ENCODE results near the gene CD200.
"Not testable (repeated sequence)": the region's sequence is repeated elsewhere in the genome, so short reads cannot be mapped to it uniquely, and the experiment has no call there.

CD200 gene

GRCh38 chr3:112360561-112360960 lies 27.6 kb downstream of the CD200 start:
- no peak for DNase-seq (ENCODE audit: low read depth)

DNA sequence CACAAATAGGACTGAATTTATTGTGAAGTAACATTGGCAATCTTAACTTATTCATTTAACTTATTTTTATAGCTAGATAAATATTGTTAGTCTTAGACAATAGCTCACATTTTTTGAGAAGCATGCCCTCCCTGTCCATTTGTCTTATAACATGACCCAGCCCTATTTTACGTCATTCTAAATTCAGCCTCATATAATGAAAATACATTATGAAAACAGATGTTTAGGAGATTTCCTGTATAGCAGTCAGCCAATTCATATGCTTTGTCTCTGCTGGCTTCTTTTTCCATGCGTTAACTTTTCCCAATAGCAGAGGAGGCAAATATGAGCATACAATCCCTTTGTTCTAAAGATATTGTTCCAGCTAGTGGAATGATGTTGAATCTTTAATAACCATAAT lies 29.3 kb downstream of the CD200 start:
- no peak for DNase-seq (ENCODE audit: low read depth)

- no peak for DNase-seq (ENCODE audit: low read depth)
Observed at GRCh38 chr3:112364291-112364690, 31.3 kb downstream of the CD200 start.

- DNase-seq (ENCODE audit: low read depth): no peak
Observed at GRCh38 chr3:112365035-112365434, 32.1 kb downstream of the CD200 start.

DNA sequence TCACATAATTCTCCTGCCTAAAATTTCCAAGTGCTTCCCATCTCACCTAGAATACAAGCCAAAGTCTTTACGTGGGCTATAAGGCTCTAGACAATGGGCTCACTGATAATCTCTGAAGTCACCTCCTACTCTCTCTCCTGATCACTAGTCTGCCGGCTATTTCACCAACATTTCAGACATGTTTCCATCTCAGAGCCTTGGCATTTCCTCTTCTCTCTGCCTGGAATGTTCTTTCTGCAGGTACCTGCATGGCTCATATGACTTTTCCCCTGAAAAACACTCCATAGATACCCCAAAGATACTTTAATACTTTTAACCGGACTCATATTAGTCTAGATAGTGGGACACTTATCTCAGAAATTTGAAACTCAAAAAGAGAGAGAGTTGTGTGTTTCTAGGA lies 32.7 kb downstream of the CD200 start:
- no peak for DNase-seq (ENCODE audit: low read depth)

GRCh38 chr3:112366522-112366921 lies 33.6 kb downstream of the CD200 start:
- no peak for DNase-seq (ENCODE audit: low read depth)

GRCh38 chr3:112371569-112371968 lies 38.6 kb downstream of the CD200 start:
- DNase-seq (ENCODE audit: low read depth): no peak

DNA sequence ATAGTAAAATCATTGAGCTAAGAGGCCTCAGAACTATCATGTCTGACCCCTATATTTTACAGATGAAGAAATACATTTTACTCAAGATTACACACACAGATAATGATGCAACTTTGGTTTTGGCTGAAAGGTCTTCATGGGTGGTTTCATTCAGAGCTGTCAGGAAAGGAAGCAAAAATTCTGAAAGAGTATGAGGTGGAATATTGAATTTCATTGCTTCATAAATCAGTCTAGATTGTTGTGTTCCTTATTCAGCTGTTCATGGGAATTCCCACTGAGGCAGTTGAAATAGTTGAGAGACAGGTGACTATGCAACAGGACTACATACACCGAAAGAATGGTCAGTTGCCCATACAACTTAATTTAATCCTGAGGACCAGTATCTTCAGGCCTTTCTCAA lies 39.4 kb downstream of the CD200 start:
- no peak for DNase-seq (ENCODE audit: low read depth)

DNA sequence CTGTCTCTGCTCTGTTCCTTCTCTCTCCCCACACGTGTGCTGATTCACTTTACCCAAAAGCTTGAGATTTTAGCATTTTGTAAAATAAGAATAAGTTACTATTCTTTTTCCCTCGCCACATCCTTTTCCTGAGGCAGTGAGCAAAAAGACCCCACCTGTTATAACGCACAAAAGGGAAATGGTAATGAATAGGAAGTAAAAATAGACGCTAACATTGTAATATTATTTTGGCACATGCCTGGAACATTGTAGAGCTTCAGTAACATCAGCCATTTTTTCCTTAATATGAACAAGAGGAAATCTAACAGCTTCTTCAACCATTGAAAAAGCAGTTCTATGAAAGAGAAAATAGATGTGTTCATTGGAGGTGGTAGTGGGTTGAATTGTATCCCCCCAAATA lies 40.5 kb downstream of the CD200 start:
- DNase-seq (ENCODE audit: low read depth): no peak

DNA sequence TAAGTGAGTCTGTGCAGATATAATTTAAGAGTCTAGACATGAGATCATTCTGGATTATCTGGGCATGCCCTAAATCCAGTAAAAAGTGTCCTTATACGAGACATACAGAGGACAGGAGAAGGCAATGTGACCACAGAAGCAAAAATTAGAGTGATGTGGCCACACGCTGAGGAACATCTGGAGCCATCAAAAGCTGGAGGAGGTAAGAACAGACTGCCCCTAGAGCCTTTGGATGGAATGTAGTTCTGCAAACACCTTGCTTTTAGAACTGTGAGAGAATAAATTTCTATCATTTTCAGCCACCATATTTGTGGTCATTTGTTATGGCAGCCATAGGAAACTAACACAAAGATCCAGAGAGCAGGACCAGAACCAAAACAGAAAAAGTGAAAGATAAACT lies 41.0 kb downstream of the CD200 start:
- no peak for DNase-seq (ENCODE audit: low read depth)

DNA sequence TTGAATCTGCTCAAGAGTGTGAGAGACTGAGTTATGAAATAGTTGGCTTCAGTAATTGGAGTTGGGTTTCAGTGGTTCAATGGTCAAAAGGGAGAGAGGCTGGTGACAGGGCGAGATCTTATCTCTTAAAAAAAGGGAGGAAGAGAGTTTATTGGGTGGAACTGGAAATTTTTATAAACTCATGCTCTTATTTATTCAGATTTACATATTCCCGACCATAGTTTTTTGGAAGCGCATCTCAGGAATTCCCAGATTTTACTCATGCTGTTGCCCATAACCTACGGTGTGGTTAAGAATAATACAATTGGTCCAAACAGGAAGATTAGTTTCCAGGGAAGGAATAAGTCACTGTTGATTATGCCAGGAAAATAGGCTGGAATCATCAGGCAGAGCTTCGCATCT lies 41.4 kb downstream of the CD200 start:
- DNase-seq (ENCODE audit: low read depth): no peak

- no peak for DNase-seq (ENCODE audit: low read depth)
Observed at GRCh38 chr3:112375117-112375516, 42.2 kb downstream of the CD200 start.

DNA sequence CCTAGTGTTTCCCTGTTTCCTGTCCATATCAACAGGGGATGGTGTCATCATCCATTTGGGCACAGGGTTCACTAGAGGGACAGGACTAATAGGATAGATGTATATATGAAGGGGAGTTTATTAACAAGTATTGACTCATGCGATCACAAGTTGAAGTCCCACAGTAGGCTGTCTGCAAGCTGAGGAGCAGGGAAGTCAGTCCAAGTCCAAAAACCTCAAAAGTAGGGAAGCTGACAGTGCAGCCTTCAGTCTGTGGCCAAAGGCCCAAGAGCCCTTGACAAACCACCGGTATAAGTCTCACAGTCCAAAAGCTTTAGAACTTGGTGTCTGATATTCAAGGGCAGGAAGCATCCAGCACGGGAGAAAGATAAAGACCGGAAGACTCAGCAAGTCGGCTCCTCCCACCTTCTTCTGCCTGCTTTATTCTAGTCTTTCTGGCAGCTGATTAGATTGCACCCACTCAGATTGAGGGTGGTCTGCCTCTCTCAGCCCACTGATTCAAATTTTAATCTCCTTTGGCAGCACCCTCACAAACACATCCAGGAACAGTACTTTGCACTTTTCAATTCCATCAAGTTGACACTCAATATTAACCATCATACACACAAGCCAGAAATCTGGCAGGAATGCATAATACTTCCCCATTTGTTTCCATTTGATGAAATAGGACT lies 43.4 kb downstream of the CD200 start:
- DNase-seq (ENCODE audit: low read depth): no peak

GRCh38 chr3:112376992-112377391 lies 44.0 kb downstream of the CD200 start:
- DNase-seq (ENCODE audit: low read depth): no peak

DNA sequence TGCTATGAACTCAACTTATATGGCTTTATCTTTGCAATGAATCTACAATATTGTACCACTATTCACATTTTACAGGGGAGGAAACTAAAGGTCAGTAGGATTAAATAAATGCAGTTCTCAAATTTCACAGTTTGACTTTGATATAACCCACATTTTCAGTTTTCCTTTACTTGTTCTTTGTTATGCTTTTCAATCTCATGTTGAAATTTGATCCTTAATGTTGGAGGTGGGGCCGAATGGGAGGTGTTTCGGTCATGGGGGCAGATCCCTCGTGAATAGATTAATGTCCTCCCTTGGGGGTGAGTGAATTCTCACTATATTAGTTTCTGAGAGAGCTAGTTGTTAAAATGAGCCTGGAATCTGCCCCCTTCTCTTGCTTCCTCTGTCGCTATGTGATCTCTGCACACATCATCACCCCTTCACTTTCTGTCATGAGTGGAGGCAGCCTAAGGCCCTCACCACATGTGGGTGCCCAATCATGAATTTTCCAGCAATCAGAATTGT lies 44.7 kb downstream of the CD200 start:
- DNase-seq (ENCODE audit: low read depth): no peak

- DNase-seq (ENCODE audit: low read depth): not testable (repeated sequence)
Observed at GRCh38 chr3:112378347-112378746, 45.4 kb downstream of the CD200 start.

GRCh38 chr3:112379020-112379690 lies 46.2 kb downstream of the CD200 start:
- no peak for DNase-seq (ENCODE audit: low read depth)

DNA sequence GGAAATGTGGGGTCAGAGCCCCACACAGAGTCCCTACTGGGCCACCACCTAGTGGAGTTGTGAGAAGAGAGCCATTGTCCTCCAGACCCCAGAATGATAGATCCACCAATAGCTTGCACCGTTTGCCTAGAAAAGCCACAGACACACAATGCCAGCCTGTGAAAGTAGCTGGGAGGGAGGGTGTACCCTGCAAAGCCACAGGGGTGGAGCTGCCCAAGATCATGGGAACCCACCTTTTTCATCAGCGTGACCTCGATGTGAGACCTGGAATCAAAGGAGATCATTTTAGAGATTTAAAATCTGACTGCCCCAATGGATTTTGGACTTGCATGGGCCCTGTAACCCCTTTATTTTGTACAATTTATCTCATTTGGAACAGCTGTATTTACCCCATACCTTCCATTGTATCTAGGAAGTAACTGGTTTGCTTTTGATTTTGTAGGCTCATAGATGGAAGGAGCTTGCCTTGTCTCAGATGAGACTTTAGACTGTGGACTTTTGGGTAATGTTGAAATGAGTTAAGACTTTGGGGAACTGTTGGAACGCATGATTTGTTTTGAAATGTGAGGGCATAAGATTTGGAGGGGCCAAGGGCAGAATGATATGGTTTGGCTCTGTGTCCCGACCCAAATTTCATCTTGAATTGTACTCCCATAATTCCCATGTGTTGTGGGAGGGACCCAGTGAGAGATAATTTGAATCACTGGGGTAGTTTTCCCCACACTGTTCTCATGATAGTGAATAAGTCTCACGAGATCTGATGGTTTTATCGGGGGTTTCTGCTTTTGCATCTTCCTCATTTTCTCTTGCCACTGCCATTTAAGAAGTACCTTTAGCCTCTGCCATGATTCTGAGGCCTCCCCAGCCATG lies 49.0 kb downstream of the CD200 start:
- DNase-seq (ENCODE audit: low read depth): no peak

DNA sequence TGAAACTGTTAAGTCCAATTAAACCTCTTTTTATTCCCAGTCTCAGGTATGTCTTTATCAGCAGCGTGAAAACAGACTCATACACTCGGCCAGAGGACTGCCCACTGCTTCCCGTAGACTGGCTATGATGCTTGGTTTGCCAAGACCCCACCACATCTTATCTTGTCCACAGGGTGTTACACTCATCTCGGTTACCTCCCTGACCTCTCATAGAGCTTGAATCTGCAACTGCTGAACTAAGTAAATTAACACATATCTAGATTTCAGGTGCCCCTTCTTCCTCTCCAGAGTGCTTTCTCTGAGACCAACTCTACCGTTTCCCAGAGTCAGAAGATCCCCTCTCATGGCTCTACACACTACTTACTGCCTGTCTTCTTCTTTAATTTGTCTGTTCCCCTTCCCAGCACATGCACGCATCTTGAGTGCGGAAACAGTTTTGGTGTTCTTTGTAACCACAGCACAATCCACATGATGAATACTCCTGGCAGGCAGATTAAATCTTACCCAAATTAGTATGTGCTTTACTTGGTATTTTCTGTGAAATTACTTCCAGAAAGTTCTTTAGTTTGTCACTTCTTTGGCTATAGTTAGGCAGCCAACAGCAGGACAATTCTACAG lies 49.7 kb downstream of the CD200 start:
- DNase-seq (ENCODE audit: low read depth): no peak

GRCh38 chr3:112384769-112385168 lies 51.8 kb downstream of the CD200 start:
- DNase-seq (ENCODE audit: low read depth): no peak

DNA sequence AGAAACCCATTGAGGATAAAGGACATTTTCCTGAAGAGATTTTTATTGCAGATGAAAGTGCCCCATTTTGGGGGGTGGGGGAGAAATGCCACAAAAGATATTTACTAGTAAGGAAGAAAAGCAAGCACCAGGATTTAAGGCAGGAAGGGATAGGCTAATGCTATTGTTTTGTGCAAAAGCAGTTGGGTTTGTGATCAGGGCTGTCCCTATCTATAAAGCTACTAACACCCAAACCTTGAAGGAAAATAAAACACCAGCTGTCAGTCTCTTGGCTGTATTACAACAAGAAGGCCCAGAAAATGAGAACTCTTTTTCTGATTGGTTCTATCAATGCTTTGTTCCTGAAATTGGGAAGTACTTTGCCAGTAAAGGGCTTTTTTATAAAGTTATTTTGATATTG lies 56.0 kb downstream of the CD200 start:
- DNase-seq (ENCODE audit: low read depth): no peak

DNA sequence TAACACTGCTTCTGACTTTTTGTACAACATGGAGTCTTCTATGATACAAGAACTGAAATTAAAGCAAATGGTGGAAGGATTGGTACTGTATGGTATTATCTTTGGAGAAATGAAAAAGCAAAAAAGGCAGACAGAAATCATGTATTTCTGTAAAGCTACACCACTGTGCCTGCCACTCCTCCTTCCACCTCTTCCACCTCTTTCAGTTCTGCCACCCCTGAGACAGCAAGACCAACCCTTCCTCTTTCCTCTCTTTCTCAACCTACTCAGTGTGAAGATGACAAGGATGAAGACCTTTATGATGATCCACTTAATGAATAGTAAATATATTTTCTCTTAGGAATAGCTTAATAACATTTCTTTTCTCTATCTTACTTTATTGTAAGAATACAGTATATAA lies 57.0 kb downstream of the CD200 start:
- no peak for DNase-seq (ENCODE audit: low read depth)
